HG03558 (cell line): ENCODE results near the gene STXBP4.

Source experiments
- ATAC-seq: cut with Tn5 transposase; IDR thresholded peaks from one replicate; pipeline ENCODE4 v1.9.1; 2021; ENCODE audit warnings: moderate number of reproducible peaks; ENCODE audit not compliant: unreplicated experiment; ENCODE audit errors: extremely low read depth

STXBP4 gene

DNA sequence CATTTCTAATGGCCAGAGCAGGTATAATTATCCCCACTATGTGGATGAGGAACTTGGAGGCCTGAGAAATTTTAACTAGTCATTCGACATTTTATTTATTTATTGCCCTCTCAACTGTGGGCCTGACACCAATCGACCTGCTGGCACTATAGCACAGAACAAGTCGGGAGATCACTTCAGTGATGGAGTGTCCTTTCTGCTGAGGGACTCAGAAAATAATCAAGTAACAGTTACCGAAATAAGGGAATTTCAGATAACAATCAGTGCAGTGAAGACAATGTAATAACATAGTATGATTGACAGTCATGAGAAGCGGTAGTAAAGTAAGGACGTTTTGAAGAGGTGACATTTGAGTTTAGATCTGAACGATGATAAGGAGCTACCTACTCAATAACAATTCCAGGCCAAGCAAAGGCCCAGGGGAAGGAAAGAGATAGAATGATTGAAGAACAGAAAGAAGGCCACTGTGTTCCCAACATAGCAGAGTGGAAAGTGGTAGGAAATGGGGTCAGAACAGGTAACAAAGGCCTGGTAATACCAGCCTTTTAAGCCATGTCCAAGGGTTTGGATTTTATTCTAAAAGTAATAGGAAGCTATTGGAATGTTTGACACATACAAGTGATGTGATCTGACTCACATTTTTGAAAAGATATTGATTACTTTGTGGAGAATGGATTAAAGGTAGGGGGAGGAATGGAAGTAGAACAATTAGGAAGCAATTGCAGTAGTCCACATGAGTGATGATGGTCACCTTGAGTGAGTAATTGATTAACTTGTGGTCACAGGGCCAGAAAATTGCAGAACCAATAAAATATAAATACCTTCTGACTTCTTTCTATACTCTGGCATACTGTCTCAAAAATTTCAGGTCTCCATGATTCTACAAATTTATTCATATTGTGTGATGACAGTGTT, 1.4 kb downstream of the STXBP4 start:
- ATAC-seq = no peak

DNA sequence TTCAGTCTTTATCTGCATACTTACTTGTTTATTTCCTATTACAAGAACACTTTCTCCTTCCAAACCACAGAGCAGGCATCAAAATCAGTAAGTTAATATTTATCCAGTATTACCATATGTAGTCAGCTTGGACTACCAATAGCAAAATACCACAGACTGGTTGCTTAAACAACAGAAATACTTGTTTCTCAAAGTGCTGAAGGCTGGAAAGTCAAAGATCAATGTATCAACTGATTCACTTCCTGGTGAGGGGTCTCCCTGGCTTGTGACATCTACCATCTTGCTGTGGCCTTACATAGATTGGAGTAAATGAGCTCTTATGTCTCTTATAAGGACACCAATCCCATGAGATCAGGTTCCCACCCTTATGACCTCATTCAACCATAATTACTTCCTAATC, 2.6 kb downstream of the STXBP4 start:
- ATAC-seq = no peak

DNA sequence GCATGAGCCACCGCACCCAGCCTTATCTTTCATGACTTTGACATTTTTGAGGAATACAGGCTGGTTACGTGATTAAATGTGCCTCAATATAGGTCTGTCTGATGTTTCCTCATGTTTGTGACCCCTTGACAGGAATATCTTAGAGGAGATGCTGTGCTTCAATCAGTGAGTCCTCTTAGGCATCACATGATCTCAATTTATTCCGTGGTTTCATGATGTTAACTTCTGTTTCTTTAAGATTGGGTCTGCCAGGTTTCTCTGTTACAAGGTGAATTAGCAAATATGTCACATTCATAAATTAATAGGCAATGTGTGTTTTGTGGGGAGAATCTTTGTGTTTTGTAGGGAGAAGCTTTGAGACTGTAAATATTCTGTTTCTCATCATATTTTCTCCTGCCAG, 3.3 kb downstream of the STXBP4 start:
- ATAC-seq = no peak

DNA sequence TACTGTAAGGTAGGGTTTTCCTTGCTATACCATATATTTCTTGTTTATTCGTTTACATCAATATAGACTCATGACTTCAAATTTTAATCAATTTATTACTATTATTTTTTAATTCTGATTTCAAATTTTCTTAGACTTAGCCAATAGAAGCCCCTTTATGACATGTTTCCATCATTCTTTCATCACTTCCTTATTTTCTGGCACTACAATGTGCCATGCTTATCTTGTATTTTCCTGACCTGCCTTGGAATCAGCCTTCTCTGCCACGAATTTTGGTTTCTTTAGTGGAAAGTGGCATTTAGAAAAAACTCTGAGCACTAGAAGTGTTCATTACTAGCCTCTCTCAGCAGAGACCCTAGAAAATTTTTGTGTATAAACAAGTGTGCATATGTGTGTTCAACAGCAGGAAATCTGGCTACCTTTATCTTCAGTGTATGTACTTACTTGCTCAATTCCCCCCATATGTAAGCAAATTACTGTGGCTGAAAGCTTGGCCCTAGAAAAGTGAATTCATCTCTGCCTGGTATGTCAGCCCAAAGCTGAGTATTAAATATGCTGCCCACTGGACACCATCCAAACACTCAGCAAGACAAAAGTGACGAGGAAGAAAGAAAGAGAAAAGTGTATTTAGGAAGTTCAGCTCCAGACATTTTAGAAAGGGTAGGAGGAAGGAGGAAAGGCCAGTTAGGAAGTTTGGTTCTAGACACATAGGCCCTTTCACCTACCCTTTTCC, 4.0 kb downstream of the STXBP4 start:
- ATAC-seq = no peak

DNA sequence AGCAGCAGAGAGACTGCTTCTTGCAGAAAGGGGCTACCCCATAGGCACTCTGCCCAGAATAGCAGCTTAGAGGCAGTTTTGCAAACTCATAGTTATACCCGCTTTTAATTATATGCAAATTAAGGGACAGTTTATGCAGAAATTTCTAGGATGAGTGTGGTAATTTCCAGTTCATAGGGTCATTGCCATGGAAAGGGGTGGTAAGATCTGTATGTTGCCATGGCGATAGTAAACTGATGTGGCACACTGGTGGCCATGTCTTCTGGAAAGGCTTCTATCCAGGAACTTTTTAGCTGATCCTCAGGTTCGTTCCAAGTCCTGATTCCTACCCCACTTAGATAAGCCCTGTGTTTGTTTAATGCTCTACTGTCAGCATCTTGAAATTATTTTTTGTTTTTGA, 6.2 kb downstream of the STXBP4 start:
- ATAC-seq = no peak

DNA sequence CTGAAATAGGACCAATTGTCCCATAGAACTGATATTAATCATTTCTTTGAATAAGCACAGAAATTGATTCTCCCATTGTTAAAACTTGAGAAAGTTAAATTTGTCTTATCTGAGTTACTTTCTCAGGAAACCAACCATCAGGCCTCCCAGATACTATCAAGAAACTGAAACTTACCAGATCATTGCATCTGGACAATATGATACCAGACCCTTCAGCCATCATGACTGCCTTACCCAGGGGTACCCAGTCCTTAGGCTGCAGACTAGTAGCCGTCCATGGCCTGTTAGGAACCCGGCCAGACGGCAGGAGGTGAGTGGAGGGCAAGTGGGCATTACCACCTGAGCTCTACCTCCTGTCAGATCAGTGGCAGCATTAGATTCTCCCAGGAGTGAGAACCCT, 7.8 kb downstream of the STXBP4 start:
- no peak for ATAC-seq

DNA sequence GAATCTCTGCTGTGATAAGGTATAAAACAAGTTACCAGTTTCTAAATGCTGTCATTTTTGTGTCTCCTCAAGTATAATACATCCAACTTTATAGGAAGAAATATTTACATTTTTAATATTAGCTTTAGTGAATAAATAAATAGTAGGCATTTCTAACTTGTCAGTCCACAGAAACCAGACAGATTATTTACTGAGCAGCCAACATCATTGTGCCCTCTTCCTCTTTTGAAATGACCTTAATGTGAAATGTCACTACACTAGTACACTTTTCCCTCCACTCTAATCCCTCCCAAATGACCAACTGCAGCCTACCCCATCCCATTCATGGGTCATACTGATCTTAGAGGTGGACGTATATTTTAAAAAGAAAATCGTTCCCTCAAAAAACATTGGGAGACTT, 9.2 kb downstream of the STXBP4 start:
- no peak for ATAC-seq

DNA sequence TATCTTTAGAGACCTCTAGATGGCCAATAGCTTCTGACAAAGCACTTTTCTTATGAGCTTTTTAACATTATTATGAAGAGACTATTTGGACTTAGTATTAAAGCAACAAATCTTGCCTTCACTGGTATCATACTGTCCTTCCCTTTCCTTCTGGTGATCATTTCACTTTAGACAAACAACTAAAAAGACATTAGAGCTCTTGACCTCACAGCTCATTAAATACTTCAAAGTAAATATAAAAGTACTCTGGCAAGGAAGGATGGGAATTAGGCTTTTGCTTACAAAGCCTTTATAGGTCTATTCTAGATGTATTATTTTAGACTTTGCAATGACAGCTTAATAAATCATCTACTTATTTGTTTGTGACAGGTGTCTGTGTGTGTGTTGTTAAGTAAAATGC, 11.1 kb downstream of the STXBP4 start:
- no peak for ATAC-seq

DNA sequence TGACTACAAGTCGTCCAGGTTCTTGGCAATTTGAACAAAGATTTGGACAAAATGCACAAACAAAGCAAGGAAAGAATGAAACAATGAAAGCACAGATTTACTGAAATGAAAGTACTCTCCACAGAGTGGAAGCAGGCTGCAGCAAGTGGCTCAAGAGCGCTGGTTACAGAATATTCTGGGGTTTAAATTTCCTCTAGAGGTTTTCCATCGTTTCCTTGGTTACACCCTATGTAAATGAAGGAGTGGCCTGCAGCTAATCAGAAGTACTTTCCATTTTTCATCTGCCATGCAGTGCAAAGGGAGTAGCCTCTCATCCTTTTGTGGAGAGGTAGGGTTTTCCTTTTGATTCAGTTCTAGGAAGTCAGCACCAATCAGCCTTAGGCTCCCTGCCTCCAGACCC, 11.8 kb downstream of the STXBP4 start:
- no peak for ATAC-seq

DNA sequence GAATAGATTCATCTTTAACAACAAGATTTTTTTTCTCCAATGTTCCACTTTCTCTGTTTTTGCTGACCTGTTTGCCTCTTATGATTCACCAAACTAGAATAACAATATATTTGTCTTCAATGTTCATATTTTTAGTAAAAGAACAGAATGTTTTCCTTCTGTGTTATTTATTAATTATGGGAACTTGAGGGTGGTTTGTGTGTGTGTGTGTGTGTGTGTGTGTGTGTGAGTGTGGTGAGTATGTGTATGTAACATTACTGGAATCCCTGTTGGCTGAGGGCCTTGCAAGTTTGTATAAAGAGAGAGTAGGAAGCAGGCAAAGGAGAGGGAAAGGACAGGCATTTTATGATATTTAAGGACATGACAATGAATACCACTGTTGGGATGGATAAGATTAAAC, 13.8 kb downstream of the STXBP4 start:
- ATAC-seq = no peak

DNA sequence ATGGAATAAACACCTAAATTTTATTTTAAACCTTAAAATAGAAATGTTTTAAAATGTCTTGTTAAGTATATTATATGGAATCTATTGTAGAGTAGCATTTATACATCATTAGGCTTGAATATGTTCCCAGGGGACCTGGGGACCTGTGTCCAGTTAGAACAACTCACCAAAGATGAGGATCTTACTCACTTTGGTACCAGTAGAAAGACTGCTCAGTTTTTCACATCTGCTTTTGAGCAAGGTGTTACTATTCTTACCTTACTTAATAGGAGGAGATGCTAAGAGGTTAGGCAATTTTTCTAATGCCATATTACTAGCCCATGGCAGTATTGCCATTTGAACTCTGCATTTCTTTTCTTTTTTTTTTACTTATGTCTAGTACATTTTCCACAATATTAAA, 14.7 kb downstream of the STXBP4 start:
- no peak for ATAC-seq

DNA sequence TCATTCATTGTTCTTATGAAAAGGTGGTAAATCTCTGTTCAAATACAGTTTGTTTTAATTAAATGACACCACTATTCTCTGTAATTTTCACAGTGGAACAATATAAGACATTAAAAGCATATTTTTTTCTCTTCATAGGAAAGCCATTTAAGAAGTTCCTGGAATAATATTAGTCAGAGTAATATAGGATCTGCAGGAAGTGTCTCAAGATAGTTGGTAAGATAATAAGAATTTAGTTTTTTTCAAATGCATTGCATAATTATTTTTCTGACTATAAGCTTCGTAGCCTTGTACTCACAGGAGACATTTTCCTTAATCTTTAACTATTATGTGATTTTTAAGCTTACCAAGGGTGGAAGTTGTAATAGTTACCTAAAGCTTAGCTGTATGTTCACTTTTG, 16.9 kb downstream of the STXBP4 start:
- no peak for ATAC-seq

DNA sequence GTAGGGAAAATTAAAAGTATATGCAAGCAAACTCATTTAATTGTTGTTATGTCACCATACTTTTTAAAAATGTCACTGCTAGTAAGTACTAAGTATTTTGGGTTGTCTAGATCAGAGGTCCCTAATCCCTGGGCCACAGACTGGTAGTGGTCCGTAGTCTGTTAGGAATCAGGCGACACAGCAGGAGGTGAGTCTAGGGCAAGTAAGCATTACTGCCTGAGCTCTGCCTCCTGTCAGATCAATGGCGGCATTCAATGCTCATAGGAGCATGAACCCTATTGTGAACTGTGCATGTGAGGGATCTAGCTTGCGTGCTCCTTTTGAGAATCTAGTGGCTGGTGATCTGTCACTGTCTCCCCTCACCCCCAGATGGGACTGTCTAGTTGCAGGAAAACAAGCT, 21.6 kb downstream of the STXBP4 start:
- no peak for ATAC-seq

DNA sequence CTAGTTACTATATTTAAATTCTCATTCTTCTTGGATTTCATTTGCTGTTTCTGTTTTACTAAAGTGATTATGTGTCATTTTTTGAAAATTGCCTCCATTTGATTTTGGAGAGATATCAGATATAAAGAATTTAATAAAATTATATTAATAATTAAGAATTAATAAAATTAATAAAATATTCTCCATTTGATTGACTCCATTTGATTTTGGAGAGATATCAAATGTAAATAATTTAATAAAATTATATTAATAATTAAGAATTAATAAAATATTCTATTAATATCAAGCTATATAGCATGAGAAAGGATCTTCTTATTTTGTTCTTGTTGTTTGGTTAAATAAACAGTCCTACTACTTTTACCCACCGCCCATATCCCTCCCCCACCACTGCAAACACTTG, 23.0 kb downstream of the STXBP4 start:
- ATAC-seq = no peak

DNA sequence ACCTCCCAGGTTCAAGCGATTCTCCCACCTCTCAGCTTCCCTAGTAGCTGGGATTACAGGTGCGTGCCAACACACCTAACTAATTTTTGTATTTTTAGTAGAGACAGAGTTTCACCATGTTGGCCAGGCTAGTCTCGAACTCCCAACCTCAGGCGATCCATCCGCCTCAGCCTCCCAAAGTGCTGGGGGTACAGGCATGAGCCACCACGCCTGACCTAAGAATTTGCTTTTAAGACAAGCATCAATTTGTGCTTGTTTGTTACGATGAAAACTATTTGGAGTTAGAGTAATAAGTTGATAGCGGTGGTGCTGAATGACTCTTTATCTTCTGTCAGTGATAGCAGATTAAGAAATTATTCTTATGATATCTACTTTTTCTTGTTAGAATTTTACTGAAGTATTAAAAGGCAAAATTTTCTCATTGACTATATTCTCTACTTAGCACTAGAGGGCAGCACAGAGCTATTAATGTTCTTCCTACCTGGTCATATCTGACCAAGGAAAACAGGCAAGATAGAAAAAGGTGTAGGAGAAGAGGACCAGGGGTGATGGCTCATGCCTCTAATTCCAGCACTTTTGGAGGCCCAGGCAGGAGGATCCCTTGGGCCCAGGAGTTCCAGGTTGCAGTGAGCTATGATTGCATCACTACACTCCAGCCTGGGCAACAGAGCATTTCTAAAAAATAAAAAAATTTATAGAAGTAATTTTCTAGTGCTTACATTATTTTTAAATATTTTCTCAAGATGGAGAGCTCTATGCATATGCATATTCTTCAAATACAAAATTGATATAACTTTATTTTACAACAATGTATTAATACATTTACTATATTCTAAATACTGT, 24.5 kb downstream of the STXBP4 start:
- ATAC-seq = no peak

DNA sequence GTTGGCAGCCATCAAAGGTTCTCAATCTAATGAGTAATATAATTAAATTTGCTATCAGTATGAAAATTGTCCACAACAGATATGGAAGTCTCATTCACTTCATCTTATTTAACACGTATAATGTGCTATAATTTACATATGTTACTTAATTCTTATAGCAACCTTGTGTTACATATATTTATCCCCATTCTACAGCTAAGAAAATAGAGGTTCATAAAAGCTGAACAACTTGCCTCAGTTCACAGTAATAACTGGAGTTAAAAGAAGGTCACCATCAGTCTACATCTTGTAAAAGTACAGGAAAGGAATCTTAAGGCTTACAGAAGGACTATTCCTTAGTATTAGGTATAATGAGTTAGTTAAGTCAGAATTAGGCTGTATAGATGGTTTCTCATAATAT, 27.9 kb downstream of the STXBP4 start:
- no peak for ATAC-seq

DNA sequence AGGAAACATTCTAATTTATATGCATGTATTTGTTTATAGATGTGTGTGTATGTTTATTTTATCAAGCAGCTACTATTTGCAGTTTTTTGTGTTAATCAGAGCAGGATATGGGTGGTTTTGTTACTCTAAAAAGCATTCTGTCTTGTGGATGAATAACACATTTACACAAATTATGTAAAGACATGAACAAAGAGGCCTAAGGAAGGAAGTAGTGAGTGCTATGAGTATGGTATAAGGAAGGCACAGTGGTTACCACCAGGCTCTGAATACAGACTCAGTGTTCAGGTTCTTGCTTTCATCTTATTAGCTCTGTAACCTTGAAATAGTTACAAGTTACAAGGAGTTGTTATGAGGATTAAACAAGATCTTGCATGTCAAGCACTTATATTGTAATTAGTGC, 33.9 kb downstream of the STXBP4 start:
- no peak for ATAC-seq

DNA sequence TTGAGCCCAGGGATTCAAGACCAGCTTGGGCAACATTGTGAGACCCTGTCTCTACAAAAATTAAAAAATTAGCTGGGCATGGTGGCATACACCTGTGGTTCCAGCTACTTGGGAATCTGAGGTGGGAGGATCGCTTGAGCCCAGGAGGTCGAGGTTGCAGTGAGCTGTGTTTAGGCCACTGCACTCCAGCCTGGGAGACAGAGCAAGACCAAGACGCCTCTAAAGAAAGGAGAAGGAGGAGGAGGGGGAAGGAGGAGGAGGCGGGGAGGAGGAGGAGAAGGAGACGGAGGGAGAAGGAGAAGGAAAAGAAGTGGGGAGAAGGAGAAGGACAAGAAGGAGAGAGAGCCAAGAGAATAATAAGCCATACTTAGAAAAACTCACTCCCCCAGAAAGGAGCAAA, 35.9 kb downstream of the STXBP4 start:
- no peak for ATAC-seq

DNA sequence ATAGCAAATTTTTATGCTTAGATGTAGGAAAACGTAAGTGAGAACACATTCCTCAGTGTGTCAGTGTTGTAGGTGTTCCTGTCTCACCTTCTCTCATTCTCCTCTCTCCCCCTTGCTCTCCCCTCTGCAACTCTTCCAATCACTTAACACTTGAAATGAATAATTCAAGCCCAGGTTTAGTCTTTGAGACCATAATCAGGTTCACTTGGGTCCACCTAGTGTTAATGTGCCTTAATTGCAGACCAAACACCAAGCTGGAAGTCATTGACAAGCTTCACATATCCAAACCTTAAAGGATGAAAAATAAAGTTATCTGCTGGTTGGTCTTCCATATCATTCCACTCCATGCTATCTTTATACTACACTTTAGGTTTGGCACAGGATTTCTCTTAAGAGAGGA, 37.0 kb downstream of the STXBP4 start:
- no peak for ATAC-seq

DNA sequence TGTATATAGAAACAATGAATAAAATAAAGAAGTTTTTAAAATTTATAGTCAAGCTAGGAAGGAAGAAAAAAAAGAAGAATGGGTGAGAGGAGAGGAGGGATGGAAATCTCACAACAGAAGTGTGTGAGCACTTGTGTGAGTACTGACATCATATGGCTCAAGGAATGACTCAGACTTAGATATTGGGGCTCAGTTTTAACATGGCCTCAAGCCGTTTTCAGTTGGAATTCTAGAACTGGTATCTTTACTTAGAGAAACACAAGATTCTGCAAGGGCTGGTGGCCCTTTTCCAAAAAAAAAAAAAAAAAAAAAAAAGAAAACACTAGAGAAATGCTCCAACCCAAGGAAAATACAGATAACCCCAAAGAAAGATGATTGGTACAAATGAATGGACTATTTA, 55.1 kb downstream of the STXBP4 start:
- no peak for ATAC-seq

DNA sequence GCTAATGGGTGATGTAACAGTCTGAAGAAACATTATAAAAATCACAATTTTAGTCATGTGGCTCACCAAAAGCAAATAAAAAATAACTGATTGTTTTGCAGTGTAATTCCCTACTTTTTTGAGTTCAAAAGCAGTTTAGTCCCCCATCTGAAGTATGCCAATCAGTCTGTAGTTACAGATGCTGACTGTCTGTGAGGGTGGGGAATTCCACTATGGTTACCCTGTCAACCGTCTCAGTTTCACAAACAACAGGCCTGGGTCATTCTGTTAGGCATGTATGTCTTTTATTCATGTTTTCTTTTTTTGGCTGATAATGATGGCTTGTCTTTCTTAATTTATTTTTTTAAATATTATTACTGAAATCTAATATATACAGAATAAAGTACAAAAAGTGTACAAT, 69.3 kb downstream of the STXBP4 start:
- ATAC-seq = peak; percentile 99
